IPS-20b (cell line): Measurements from ENCODE around the gene FCHSD2.
"Not testable (repeated sequence)": the region's sequence is repeated elsewhere in the genome, so short reads cannot be mapped to it uniquely, and the experiment has no call there.

ENCODE experiments used
- H3K27ac ChIP-seq: one replicate; pipeline ENCODE4 v1.5.1; 2013; ENCODE audit warnings: low read length
- H3K27me3 ChIP-seq: 2 replicates; pipeline ENCODE4 v1.6.1; 2013; ENCODE audit warnings: mild to moderate bottlenecking, low read length, inconsistent platforms; ENCODE audit not compliant: insufficient read depth
- H3K36me3 ChIP-seq: 2 replicates; pipeline ENCODE4 v1.6.1; 2013; ENCODE audit warnings: low read depth, mild to moderate bottlenecking, inconsistent platforms, low read length, moderate library complexity; ENCODE audit not compliant: insufficient read depth
- H3K4me1 ChIP-seq: 2 replicates; pipeline ENCODE4 v1.6.1; 2013; ENCODE audit warnings: mild to moderate bottlenecking, control low read depth, inconsistent platforms, low read length, moderate library complexity; ENCODE audit not compliant: insufficient read depth
- H3K4me3 ChIP-seq: 2 replicates; pipeline ENCODE4 v1.5.1; 2013; ENCODE audit warnings: mild to moderate bottlenecking, low read length, inconsistent platforms
- H3K9ac ChIP-seq: 2 replicates; pipeline ENCODE4 v1.6.1; 2013; ENCODE audit warnings: low read depth, mild to moderate bottlenecking, inconsistent platforms, low read length, moderate library complexity
- H3K9me3 ChIP-seq: 2 replicates; pipeline ENCODE4 v1.6.1; 2013; ENCODE audit warnings: mild to moderate bottlenecking, low read depth, low read length, inconsistent platforms; ENCODE audit not compliant: insufficient read depth

Gene FCHSD2

DNA sequence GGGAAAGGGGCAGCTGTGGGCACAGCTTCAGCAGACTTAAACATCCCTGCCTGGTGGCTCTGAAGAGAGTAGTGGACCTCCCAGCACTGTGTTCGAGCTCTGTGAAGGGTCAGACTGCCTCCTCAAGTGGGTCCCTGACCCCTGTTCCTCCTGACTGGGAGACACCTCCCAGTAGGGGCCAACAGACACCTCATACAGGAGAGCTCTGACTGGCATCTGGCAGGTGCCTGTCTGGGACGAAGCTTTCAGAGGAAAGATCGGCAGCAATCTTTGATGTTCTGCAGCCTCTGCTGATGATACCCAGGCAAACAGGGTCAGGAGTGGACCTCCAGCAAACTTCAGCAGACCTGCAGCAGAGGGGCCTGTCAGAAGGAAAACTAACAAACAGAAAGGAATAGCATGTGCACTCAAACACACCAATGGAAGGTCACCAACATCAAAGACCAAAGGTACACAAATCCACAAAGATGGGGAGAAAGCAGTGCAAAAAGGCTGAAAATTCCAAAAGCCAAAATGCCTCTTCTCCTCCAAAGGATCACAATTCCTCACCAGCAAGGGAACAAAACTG, 80.2 kb downstream of the FCHSD2 start:
- H3K4me1 ChIP-seq, H3K9ac ChIP-seq, H3K4me3 ChIP-seq, H3K9me3 ChIP-seq, H3K27ac ChIP-seq, H3K27me3 ChIP-seq, H3K36me3 ChIP-seq: not testable (repeated sequence)

DNA sequence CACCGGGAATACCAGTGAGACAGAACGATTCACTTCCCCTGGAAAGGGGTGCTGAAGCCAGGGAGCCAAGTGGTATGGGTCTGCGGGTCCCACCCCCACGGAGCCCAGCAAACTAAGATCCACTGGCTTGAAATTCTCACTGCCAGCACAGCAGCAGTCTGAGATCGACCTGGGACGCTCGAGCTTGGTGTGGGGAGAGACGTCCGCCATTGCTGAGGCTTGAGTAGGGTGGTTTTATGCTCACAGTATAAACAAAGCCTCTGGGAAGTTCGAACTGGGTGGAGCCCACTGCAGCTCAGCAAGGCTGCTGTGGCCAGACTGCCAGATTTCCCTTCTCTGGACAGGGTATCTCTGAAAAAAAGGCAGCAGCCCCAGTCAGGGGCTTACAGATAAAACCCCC, 80.7 kb downstream of the FCHSD2 start:
- H3K4me3 ChIP-seq, H3K9me3 ChIP-seq, H3K36me3 ChIP-seq, H3K9ac ChIP-seq, H3K27ac ChIP-seq, H3K4me1 ChIP-seq, H3K27me3 ChIP-seq: not testable (repeated sequence)

DNA sequence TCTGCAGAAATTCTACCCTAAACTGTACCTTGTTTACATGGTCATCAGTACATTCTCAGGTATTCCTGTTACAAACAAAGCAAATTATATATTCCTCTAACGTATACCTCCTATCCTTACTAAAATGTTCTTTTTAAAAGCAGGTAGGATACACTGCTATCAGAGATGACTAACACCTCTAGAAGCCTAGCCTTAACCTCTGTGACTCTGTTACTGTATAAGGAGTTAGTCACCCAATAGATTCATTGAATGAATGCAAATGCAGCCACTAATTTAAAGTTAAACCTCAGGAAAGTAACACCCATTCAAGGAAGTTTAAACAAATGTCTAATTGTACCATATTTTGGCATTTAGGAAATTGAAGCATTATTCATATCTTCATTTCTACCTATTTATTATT, 82.2 kb downstream of the FCHSD2 start:
- H3K4me3 ChIP-seq = no peak overlapping the region
- H3K27ac ChIP-seq = no peak overlapping the region
- no peaks in the 10 kb centered on the region for H3K27me3 ChIP-seq
- H3K9ac ChIP-seq = no peak overlapping the region
- H3K4me1 ChIP-seq = no peaks in the 10 kb centered on the region
- no peaks in the 10 kb centered on the region for H3K9me3 ChIP-seq
- no peaks in the 10 kb centered on the region for H3K36me3 ChIP-seq

DNA sequence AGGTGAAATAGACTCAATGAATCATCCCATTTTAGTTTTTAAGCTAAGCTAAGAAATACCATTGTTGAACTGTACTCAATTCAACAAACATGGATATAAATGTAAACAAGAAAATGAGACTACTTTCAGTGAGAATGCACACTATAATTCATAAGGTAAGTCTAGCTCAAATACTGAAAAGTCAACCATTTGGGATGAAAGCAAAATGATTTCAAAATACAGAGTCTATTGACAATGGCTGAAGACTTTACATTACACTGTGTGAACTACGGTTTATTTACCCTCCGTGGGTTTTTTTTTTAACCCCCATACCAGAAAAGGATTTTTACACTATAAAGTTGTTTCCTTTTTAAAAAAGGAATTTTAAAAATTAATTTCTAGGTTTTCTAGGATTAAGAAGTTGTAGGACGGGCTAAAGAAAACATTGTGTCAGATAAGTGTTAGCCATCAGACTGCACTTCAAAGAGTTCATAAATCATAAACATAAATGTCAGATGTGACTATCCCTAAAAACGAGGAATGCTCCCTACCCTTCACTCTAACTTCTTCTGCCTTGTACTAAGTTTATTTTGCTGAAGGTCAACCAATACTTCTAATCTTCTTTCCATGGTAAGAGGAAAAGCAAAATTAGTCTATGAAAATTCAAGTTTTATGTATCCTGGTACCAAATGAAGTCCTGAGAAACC, 83.0 kb downstream of the FCHSD2 start:
- H3K27ac ChIP-seq = no peak overlapping the region
- H3K4me3 ChIP-seq = no peak overlapping the region
- no peak overlapping the region for H3K9ac ChIP-seq
- no peaks in the 10 kb centered on the region for H3K36me3 ChIP-seq
- no peaks in the 10 kb centered on the region for H3K9me3 ChIP-seq
- no peaks in the 10 kb centered on the region for H3K4me1 ChIP-seq
- H3K27me3 ChIP-seq = no peaks in the 10 kb centered on the region

DNA sequence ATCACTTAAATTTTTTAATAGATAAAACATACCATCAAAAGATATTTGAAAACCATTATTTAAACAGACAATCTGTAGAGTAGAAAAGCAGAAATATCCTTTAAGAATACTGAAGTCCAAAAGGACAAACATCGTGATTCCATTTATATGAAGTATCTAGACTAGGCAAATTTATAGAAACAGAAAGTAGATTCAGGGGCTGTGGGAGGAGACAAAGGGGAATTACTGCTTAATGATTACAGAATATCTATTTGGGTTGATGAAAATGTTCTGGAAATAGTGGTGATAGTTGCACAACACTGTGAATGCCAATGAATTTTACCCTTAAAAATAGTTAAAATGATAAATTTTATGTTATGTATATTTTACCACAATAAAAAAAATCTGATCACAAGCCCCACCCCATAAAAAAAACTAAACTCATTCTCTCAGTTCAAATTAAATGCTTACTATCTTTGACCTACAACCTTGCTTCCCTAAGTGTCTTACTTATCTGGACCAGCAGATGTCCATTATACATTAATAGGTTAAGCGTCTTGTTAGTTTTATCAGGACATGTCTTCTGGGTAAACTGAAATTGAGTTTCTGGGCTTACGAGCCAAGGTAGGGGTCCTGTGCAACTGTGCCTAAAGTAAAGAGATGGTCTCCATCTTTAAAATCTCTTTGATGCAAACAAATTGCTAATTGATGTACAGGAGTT, 86.3 kb downstream of the FCHSD2 start:
- H3K27ac ChIP-seq = no peak overlapping the region
- H3K36me3 ChIP-seq = no peaks in the 10 kb centered on the region
- no peaks in the 10 kb centered on the region for H3K4me1 ChIP-seq
- no peak overlapping the region for H3K4me3 ChIP-seq
- no peaks in the 10 kb centered on the region for H3K9me3 ChIP-seq
- no peaks in the 10 kb centered on the region for H3K27me3 ChIP-seq
- no peak overlapping the region for H3K9ac ChIP-seq

DNA sequence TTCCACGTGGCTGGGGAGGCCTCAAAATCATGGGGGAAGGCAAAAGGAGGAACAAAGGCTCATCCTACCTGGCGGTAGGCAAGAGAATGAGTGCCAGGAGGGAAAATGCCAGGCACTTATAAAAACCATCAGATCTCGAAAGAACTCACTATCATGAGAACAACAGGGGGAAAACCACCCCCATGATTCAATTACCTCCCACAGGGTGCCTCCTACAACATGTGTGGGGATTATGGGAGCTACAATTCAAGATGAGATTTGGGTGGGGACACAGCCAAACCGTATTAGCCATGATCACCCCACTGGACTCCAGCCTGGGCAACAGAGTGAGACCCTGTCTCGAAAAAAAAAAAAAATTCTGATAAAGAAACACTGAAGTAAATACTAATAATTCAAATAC, 87.1 kb downstream of the FCHSD2 start:
- no peak overlapping the region for H3K4me3 ChIP-seq
- no peak overlapping the region for H3K27ac ChIP-seq
- no peak overlapping the region for H3K9ac ChIP-seq
- H3K27me3 ChIP-seq = no peaks in the 10 kb centered on the region
- no peaks in the 10 kb centered on the region for H3K9me3 ChIP-seq
- no peaks in the 10 kb centered on the region for H3K4me1 ChIP-seq
- H3K36me3 ChIP-seq = no peaks in the 10 kb centered on the region

DNA sequence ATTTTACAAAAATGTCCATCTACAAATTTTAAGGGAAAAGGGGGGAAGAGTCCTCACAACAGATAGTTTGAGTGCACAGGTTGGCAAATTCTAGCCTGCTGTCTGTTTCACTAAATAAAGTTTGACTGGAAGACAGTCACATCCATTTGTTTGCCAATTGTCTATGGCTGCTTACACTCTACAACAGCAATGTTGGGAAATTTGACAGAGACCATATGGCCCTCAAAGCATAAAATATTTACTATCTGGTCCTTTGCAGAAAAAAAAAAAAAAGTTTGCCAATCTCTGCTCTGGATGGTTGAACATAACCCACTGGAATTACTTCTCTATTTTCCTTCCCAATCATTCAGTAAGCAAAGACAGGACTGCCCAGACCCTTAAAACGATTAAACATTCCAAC, 88.2 kb downstream of the FCHSD2 start:
- Histone ChIP-seq H3K4me1 (no peaks in the 10 kb centered on the region), H3K27ac (no peak overlapping the region)

DNA sequence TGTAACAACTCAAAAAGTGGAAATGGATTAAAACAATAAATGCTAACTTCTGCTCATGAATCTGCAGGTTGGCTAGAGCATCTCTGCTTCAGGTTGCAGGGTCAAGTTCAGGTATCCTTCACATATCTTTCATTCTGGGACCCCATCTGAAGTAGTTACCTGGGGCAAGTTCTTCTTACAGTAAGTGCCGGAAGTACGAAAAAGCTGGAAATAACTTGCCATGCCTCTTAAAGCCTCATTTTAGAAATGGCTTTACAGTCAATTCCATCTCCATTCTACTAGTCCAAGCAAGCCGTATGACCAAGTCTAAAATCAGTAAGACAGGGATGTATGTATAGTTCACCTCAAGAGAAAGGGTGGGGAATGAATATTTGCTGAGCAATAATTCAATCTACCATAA, 93.7 kb downstream of the FCHSD2 start:
- Histone ChIP-seq H3K4me3 (no peak overlapping the region), H3K4me1 (no peaks in the 10 kb centered on the region), H3K27ac (no peak overlapping the region), H3K36me3 (no peaks in the 10 kb centered on the region), H3K27me3 (no peaks in the 10 kb centered on the region), H3K9me3 (no peaks in the 10 kb centered on the region), H3K9ac (no peak overlapping the region)

More for the DNA sequence above, 88.2 kb downstream of the FCHSD2 start:
- Histone ChIP-seq H3K9ac (no peak overlapping the region), H3K36me3 (no peaks in the 10 kb centered on the region), H3K9me3 (no peaks in the 10 kb centered on the region), H3K4me3 (no peak overlapping the region), H3K27me3 (no peaks in the 10 kb centered on the region)

DNA sequence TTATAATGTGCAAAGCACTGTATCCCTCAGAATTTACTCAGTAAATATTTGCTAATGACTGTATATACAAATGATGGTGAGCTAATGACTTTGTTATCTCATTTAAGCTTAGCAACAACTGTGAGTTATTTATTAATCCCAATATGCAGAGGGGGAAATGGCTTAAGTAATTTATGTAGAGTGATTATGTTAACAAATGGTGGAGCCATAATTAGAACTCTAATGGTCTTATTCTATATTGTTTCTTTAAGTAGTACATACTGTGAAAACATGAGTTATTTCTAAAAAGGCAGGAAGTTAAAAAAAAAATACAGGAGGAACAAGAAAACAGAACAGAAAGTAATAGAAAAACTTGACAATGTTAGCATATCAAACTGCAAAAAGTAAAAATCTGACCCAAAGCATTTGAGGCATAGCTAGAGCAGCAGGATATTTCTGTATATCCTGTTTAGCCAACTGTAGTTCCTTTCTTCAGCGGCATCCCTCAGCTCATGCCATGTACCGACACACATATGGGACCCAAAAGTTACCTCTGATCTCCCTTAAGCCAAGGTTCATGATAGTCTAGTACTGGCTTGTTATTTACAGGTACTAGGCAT, 94.2 kb downstream of the FCHSD2 start:
- Histone ChIP-seq H3K4me3 (no peak overlapping the region), H3K36me3 (no peaks in the 10 kb centered on the region), H3K27ac (no peak overlapping the region), H3K9ac (no peak overlapping the region), H3K4me1 (no peaks in the 10 kb centered on the region), H3K9me3 (no peaks in the 10 kb centered on the region), H3K27me3 (no peaks in the 10 kb centered on the region)

DNA sequence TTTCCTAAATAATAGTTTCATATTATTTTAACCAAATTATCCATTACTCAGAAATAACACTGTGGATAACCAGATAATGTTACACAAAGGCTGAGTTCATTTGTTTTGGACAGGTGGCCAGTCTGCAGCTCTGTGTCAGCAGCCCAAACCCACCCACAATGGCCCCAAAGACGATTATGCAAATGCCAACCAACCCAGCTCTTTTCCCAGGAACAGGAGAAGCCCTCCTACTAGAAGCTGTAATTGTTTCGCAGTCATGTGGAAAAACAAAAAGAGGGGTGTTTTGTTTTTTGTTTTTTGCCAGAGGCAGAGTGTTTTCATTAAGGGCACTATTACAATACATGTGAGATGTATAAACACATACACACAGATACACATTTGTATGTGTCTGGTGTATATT, 102.1 kb downstream of the FCHSD2 start:
- no peaks in the 10 kb centered on the region for H3K27me3 ChIP-seq
- no peak overlapping the region for H3K9ac ChIP-seq
- H3K4me3 ChIP-seq = no peak overlapping the region
- H3K4me1 ChIP-seq = 0 out of 2 replicates have a peak, but pooled peaks cover 2% of the 10 kb centered on the region
- H3K27ac ChIP-seq = no peak overlapping the region
- H3K36me3 ChIP-seq = no peaks in the 10 kb centered on the region
- no peaks in the 10 kb centered on the region for H3K9me3 ChIP-seq

DNA sequence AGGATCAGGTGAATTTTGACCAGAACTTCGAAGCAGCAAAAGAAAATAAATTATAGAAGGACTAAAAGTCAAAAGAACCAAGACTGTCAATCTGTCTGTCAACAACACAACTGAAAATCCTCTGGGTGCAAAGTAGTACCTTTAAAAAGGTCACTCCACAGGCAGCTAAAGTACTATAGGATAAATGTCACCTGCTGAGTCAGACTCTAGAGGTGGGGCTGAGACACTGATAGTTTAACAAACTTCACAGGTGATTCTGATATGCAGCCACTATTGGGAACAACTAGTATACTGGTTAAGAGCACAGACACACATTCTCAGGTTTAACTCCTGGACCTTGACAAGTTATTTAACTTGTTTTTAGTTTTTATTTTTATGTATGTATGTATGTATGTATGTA, 107.3 kb downstream of the FCHSD2 start:
- H3K4me1 ChIP-seq = peaks cover 3% of the 10 kb centered on the region; the same call in 1 of the 2 replicates
- no peak overlapping the region for H3K27ac ChIP-seq
- no peaks in the 10 kb centered on the region for H3K36me3 ChIP-seq

DNA sequence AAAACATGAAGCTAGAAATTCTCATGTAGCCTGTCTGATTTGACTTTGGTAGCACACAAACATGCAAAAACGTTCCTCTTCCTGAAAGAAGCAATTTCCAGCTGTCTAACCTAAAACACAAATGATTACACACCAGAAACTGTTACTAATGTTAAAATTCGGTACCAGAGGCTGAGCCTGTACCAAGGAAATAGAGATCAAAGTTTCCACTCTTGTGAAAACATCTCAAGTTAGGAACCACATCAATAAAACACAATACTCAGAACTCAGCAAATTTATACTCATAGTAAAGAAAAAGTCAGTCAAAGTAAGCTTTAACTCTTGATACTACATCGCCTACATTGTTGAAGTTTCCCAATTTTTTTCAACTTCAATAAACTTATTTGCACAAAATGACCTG, 107.8 kb downstream of the FCHSD2 start:
- peaks cover 8% of the 10 kb centered on the region; the same call in 1 of the 2 replicates for H3K4me1 ChIP-seq
- H3K4me3 ChIP-seq = no peak overlapping the region
- no peak overlapping the region for H3K27ac ChIP-seq
- H3K9me3 ChIP-seq = no peaks in the 10 kb centered on the region
- H3K36me3 ChIP-seq = no peaks in the 10 kb centered on the region
- no peak overlapping the region for H3K9ac ChIP-seq
- H3K27me3 ChIP-seq = no peaks in the 10 kb centered on the region

More for the DNA sequence above, 107.3 kb downstream of the FCHSD2 start:
- H3K4me3 ChIP-seq = no peak overlapping the region
- H3K9ac ChIP-seq = no peak overlapping the region
- H3K27me3 ChIP-seq = no peaks in the 10 kb centered on the region
- H3K9me3 ChIP-seq = no peaks in the 10 kb centered on the region
